Body of pancreas (tissue), 4 donors: ENCODE measurements around the gene HERC3.

ENCODE experiments used
- CTCF ChIP-seq, 7 experiments: fragments of 450-650 bp in 4 of 7; fragments of 200-600 bp in 3 of 7; sonication (generic) in 3 of 7; IDR thresholded peaks; one replicate each; pipeline ENCODE4 v1.5.1; 2016 to 2019; ENCODE audit warnings: antibody characterized with exemption in 7 of 7
- POLR2A ChIP-seq, 3 donors: fragments of 450-650 bp; IDR thresholded peaks; one replicate each; pipeline ENCODE4 v1.6.1; 2016; ENCODE audit warnings: antibody characterized with exemption in 3 of 3, mild to moderate bottlenecking in 2 of 3

- no peak for TF ChIP-seq POLR2A (IDR thresholded peaks at IDR 0.05)
- no peak for TF ChIP-seq CTCF (IDR thresholded peaks at IDR 0.05)
Observed at GRCh38 chr4:88702782-88703181, 110.5 kb downstream of the HERC3 start.
